ENCODE results near the gene TMEM225. TPM values are rescaled to one million over a fixed set of nuclear protein-coding genes. Genes with fewer than 3 reads are reported as not detected.

The TMEM225 gene
- total RNA-seq, 2 experiments from 2014 or later: not detected

Other genes starting within 250 kb of the TMEM225 start
- gene SCN3B, start 231.0 kb downstream of the TMEM225 start, total RNA-seq: not detected
- 10 to 100 TPM; 16.1 to 18.7 TPM for gene ZNF202, start 144.0 kb downstream of the TMEM225 start, total RNA-seq
- gene OR6X1, start 131.2 kb downstream of the TMEM225 start, total RNA-seq: not detected
- gene OR6M1, start 79.3 kb downstream of the TMEM225 start, total RNA-seq: not detected
- not detected for gene OR8D4, start 16.5 kb upstream of the TMEM225 start, total RNA-seq
- not detected for gene OR4D5, start 53.9 kb upstream of the TMEM225 start, total RNA-seq
- not detected for gene OR6T1, start 58.2 kb upstream of the TMEM225 start, total RNA-seq
- gene OR10S1, start 92.1 kb upstream of the TMEM225 start, total RNA-seq: not detected
- gene OR10G6, start 109.5 kb upstream of the TMEM225 start, total RNA-seq: not detected
- gene OR10G4, start 127.3 kb upstream of the TMEM225 start, total RNA-seq: not detected
- not detected for gene OR10G9, start 137.3 kb upstream of the TMEM225 start, total RNA-seq
- not detected for gene OR10G8, start 141.1 kb upstream of the TMEM225 start, total RNA-seq
- gene OR10G7, start 155.7 kb upstream of the TMEM225 start, total RNA-seq: not detected
- 1 to 10 TPM; 2.3 to 3.0 TPM for gene VWA5A, start 229.8 kb upstream of the TMEM225 start, total RNA-seq

Measured in activated CD8-positive, alpha-beta memory T cell treated with anti-CD3 and anti-CD28 coated beads for 36 hours (primary cell).